Panc1 (cell line): Measurements from ENCODE around the gene INPP5A. TPM values are rescaled to one million over a fixed set of nuclear protein-coding genes. Genes with fewer than 3 reads are reported as not detected.

Source experiments
- ATAC-seq: fragments of 200-7000 bp; cut with Tn5 transposase; 2 replicates; pipeline ENCODE4 v1.9.1; 2020; ENCODE audit warnings: mild to moderate bottlenecking, moderate library complexity
- BruUV-seq: library from RNA; stranded (reverse); fragments of 400-500 nt; replicated peaks from 2 replicates; lab custom pipeline; 2021; lab: Mats Ljungman, UMichigan
- CTCF ChIA-PET: fragments of 300-600 bp; sonication (Branson Sonifier 250); formaldehyde crosslinking; loops from one replicate; lab custom pipeline; 2022; ENCODE audit warnings: antibody characterized with exemption; lab: Charles Lee
- POLR2A ChIA-PET: fragments of 300-600 bp; sonication (Branson Sonifier 250); formaldehyde crosslinking; loops from one replicate; lab custom pipeline; 2022; ENCODE audit warnings: antibody characterized with exemption; lab: Charles Lee
- DNase-seq: peaks from one replicate; pipeline ENCODE4 v3.0.0-alpha.2; 2010; ENCODE audit warnings: low read depth, low spot score
- H3K27ac ChIP-seq: 2 replicates; pipeline ENCODE4 v1.5.1; 2011; ENCODE audit warnings: mild to moderate bottlenecking, low read length, inconsistent platforms
- H3K27me3 ChIP-seq: fragments of 200-500 bp; sonication (Bioruptor generic); 2 replicates; pipeline ENCODE4 v1.6.0; 2014; ENCODE audit warnings: low read length, inconsistent platforms; ENCODE audit not compliant: control insufficient read depth, insufficient read depth
- H3K36me3 ChIP-seq: fragments of 200-500 bp; sonication (Bioruptor generic); 2 replicates; pipeline ENCODE4 v1.5.1; 2014; ENCODE audit warnings: inconsistent platforms, mild to moderate bottlenecking, low read length, moderate library complexity; ENCODE audit not compliant: control insufficient read depth, insufficient read depth
- H3K4me1 ChIP-seq: 2 replicates; pipeline ENCODE4 v1.5.1; 2011; ENCODE audit warnings: inconsistent platforms, mild to moderate bottlenecking, low read length, moderate library complexity; ENCODE audit not compliant: control insufficient read depth, insufficient read depth
- H3K4me3 ChIP-seq, 2 experiments: 2 replicates each; pipeline ENCODE4 v1.5.1; 2011 to 2012; ENCODE audit warnings: low read depth in 2 of 2, low read length in 2 of 2, mild to moderate bottlenecking in 2 of 2, inconsistent platforms in 1 of 2, moderate library complexity in 1 of 2
- H3K9me3 ChIP-seq: fragments of 200-500 bp; sonication (Bioruptor generic); 2 replicates; pipeline ENCODE4 v1.5.1; 2014; ENCODE audit warnings: low read depth, mild to moderate bottlenecking, inconsistent platforms, low read length, moderate library complexity; ENCODE audit not compliant: control insufficient read depth, insufficient read depth
- CTCF ChIP-seq: fragments of 450-650 bp; IDR thresholded peaks from 2 replicates; pipeline ENCODE4 v1.5.1; 2017; ENCODE audit warnings: mild to moderate bottlenecking
- POLR2AphosphoS5 ChIP-seq: IDR thresholded peaks from 2 replicates; pipeline ENCODE4 v1.6.1; 2012; ENCODE audit warnings: mild to moderate bottlenecking, low read depth, low read length, moderate library complexity
- REST ChIP-seq, 2 experiments: IDR thresholded peaks; 2 replicates each; pipeline ENCODE4 v1.6.1; 2011 to 2012; ENCODE audit warnings: low read depth in 2 of 2, control low read depth in 1 of 2, low read length in 1 of 2, mild to moderate bottlenecking in 1 of 2, moderate library complexity in 1 of 2; ENCODE audit not compliant: insufficient read depth in 1 of 2
- SIN3A ChIP-seq: IDR thresholded peaks from 2 replicates; pipeline ENCODE4 v1.6.1; 2012; ENCODE audit warnings: low read depth, mild to moderate bottlenecking, low read length, moderate library complexity, borderline replicate concordance; ENCODE audit not compliant: insufficient read depth
- TCF7L2 ChIP-seq: IDR thresholded peaks from 2 replicates; pipeline ENCODE4 v1.6.1; 2011; ENCODE audit warnings: mild to moderate bottlenecking, low read depth, low read length, inconsistent platforms
- in situ Hi-C: cut with HindIII; loops from 2 replicates; pipeline ENCODE4 v1.10.0; 2016; ENCODE audit warnings: low sequenced_read_pairs, low pct_unique_long_range_greater_than_20kb
- intact Hi-C: fragments of 100-400 bp; cut with micrococcal nuclease; formaldehyde crosslinking; loops from one replicate; pipeline ENCODE4 v1.10.0; 2022; ENCODE audit not compliant: unreplicated experiment
- total RNA-seq: library from RNA; stranded (reverse); gene quantifications from one replicate; pipeline ENCODE4 v1.2.1, GENCODE V29; 2021; ENCODE audit not compliant: unreplicated experiment

Gene INPP5A
- total RNA-seq, 1 experiment from 2014 or later = 60.0 TPM

- H3K9me3 ChIP-seq = peaks cover 35% of the 10 kb centered on the region
- no peak for TF ChIP-seq TCF7L2
- no peak for TF ChIP-seq POLR2AphosphoS5
- TF ChIP-seq CTCF = no peak
- no peak for TF ChIP-seq SIN3A
- TF ChIP-seq REST (IDR thresholded peaks at IDR 0.05; ENCODE audit: insufficient read depth in 1 of 2, low read depth in 2 of 2, low read length in 1 of 2) = no peak
- intact Hi-C loops (no loop called here), in situ Hi-C loops (no loop called here)
- no peaks in the 10 kb centered on the region for H3K27me3 ChIP-seq
- H3K4me1 ChIP-seq = no peaks in the 10 kb centered on the region
- no peak for ATAC-seq
- ChIA-PET POLR2A (interaction anchor here (0.5 to 0.7 kb wide), 2 partner anchors 27 to 155 kb away, joined by 4 read pairs; no protein-coding TSS in a partner anchor), CTCF (no interaction called here)
- no peaks in the 10 kb centered on the region for H3K36me3 ChIP-seq
- no peak overlapping the region for H3K4me3 ChIP-seq
- BruUV-seq = no TSS peak
- H3K27ac ChIP-seq = no peak overlapping the region
- no peak for DNase-seq
Measured at GRCh38 chr10:132693676-132694075, 156.1 kb downstream of the INPP5A start.

- BruUV-seq = no TSS peak
- Histone ChIP-seq H3K4me3 (no peak overlapping the region), H3K27me3 (no peaks in the 10 kb centered on the region), H3K36me3 (no peaks in the 10 kb centered on the region), H3K4me1 (no peaks in the 10 kb centered on the region), H3K9me3 (peaks cover 35% of the 10 kb centered on the region), H3K27ac (no peak overlapping the region)
- ChIA-PET CTCF (no interaction called here), POLR2A (no interaction called here)
- intact Hi-C loops = no loop called here
- DNase-seq (no peak), ATAC-seq (no peak)
- TF ChIP-seq TCF7L2 (no peak), SIN3A (no peak), REST (IDR thresholded peaks at IDR 0.05; ENCODE audit: insufficient read depth in 1 of 2, low read depth in 2 of 2, low read length in 1 of 2) (no peak), POLR2AphosphoS5 (no peak), CTCF (no peak)
- in situ Hi-C loops = no loop called here
Measured at GRCh38 chr10:132696204-132696603, 158.6 kb downstream of the INPP5A start.
